CD4-positive, alpha-beta T cell treated with Interferon gamma for 1 hour (primary cell): Measurements from ENCODE around the gene DPY19L3.

Experiments used
- DNase-seq: peaks from one replicate; pipeline ENCODE4 v3.0.0-alpha.2; 2020

DPY19L3 gene

DNA sequence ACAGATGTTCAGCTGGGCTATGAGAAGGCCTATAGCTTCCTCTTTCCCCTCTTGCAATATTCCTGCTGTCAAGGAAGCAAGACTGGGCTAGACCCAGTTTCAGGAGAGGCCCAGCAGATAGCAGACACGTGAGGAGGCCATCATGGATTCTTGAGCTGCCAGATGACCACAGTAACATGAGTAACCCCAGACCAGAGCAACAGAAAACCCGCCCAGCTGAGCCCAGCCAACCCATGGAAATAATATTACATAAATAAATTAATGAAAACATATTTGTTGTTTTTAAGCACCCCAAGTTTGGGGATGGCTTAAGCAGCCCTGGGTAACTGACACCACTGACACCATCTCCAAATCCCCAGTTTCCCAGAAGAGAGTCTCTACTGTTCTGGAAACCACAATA lies 125.2 kb downstream of the DPY19L3 start:
- DNase-seq, result no peak

DNA sequence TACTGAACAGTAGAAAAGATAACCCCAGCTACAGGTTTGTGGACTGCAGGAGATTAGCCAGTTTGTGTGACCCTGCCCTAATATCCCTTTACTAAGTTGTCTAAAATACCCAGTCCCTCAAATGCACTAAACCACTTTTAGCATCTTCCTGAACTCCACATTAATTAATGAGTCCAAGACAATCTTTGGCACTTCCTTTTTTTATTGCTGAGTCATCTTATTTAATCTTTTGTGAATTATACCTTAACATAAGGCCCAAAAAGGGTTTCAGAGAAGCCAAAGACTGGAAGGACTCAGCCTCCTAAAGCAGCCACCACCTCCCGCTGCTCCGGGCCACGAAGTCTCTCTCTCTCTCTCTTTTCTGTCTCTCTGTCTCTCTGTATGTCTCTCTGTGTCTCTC lies 126.7 kb downstream of the DPY19L3 start:
- DNase-seq, result no peak
